ENCODE data around the gene PRKG1. TPM values are rescaled to one million over a fixed set of nuclear protein-coding genes. Genes with fewer than 3 reads are reported as not detected.

Gene PRKG1
- total and polyA plus RNA-seq, 2 of the 8 experiments (the other 6 are each of a cell fraction or from before 2014, with no cell fraction given), result 4.2 to 15.2 TPM

DNA sequence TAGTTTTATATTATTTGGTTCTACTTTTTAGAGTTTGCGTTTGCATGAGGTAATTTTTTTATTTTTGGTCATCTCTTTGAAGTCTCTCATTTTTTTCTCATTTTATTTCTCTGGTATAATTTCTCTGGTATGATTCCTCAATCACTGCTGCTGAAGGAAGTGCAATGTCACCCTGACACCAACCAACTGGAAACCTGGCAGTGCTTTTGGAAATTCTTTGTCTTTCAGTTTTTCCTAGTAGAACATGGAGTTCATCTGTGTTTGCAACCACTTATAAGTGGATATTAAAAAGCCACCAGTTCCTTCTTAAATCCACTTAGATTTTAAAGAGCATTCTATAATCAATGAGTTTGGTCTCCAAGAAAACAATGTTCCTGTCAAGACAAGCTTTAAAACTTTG, 291.8 kb downstream of the PRKG1 start (continued):
- TF ChIP-seq, protein P1, sequence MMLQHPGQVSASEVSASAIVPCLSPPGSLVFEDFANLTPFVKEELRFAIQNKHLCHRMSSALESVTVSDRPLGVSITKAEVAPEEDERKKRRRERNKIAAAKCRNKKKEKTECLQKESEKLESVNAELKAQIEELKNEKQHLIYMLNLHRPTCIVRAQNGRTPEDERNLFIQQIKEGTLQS (IDR thresholded peaks at IDR 0.05; ENCODE audit: insufficient read depth, low read depth, low read length), result no peak
- TF ChIP-seq, protein P2, sequence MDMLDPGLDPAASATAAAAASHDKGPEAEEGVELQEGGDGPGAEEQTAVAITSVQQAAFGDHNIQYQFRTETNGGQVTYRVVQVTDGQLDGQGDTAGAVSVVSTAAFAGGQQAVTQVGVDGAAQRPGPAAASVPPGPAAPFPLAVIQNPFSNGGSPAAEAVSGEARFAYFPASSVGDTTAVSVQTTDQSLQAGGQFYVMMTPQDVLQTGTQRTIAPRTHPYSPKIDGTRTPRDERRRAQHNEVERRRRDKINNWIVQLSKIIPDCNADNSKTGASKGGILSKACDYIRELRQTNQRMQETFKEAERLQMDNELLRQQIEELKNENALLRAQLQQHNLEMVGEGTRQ (IDR thresholded peaks at IDR 0.05; ENCODE audit: low read length), result no peak
- TF ChIP-seq SIRT6 (IDR thresholded peaks at IDR 0.05; ENCODE audit: low read length), result no peak
- TF ChIP-seq POLR2AphosphoS5 (IDR thresholded peaks at IDR 0.05; ENCODE audit: low read depth, low read length), result no peak

Data from H1 (cell line).